Lower leg skin (tissue), 3 donors: ENCODE data around the gene ILDR2.

Experiments used
- CTCF ChIP-seq, 3 donors: fragments of 450-650 bp; IDR thresholded peaks; one replicate each; pipeline ENCODE4 v1.5.1; 2016; ENCODE audit warnings: antibody characterized with exemption in 3 of 3, mild to moderate bottlenecking in 3 of 3, moderate library complexity in 2 of 3
- POLR2A ChIP-seq, 2 donors: fragments of 450-650 bp; IDR thresholded peaks; one replicate each; pipeline ENCODE4 v1.6.1; 2016 to 2017; ENCODE audit warnings: antibody characterized with exemption in 2 of 2, mild to moderate bottlenecking in 1 of 2, moderate library complexity in 1 of 2

- TF ChIP-seq CTCF (IDR thresholded peaks at IDR 0.05) (no peak), POLR2A (IDR thresholded peaks at IDR 0.05) (no peak)
These were observed 75.6 kb downstream of the ILDR2 start for GRCh38 chr1:166899769-166900168.
